Ascending aorta (tissue), 2 donors: ENCODE data around the gene COTL1. TPM values are rescaled to one million over a fixed set of nuclear protein-coding genes. Genes with fewer than 3 reads are reported as not detected.

ENCODE experiments used
- DNase-seq, 2 donors: peaks; one replicate each; pipeline ENCODE4 v3.0.0-alpha.2; 2019; ENCODE audit warnings: low spot score in 2 of 2
- H3K27ac ChIP-seq, 2 donors: fragments of 200-600 bp; sonication (generic); one replicate each; pipeline ENCODE4 v1.5.1; 2016 to 2017; ENCODE audit warnings: mild to moderate bottlenecking in 1 of 2
- H3K27me3 ChIP-seq: fragments of 200-600 bp; sonication (generic); one replicate; pipeline ENCODE4 v1.5.1; 2017
- H3K36me3 ChIP-seq, 2 donors: fragments of 200-600 bp; sonication (generic); one replicate each; pipeline ENCODE4 v1.5.1; 2016
- H3K4me1 ChIP-seq, 2 donors: fragments of 200-600 bp; sonication (generic); one replicate each; pipeline ENCODE4 v1.5.1; 2016 to 2017; ENCODE audit warnings: mild to moderate bottlenecking in 1 of 2
- H3K4me3 ChIP-seq, 2 donors: fragments of 200-600 bp; sonication (generic); one replicate each; pipeline ENCODE4 v1.5.1; 2016 to 2017; ENCODE audit warnings: mild to moderate bottlenecking in 1 of 2
- H3K9me3 ChIP-seq, 2 donors: fragments of 200-600 bp; sonication (generic); one replicate each; pipeline ENCODE4 v1.5.1; 2016
- CTCF ChIP-seq, 3 experiments: fragments of 200-600 bp in 2 of 3; fragments of 450-650 bp in 1 of 3; sonication (generic) in 2 of 3; IDR thresholded peaks; one replicate each; pipeline ENCODE4 v1.5.1; 2016 to 2019; ENCODE audit warnings: antibody characterized with exemption in 3 of 3, mild to moderate bottlenecking in 1 of 3, moderate library complexity in 1 of 3
- intact Hi-C: fragments of 100-400 bp; cut with DNase I; formaldehyde crosslinking; loops from one replicate; pipeline ENCODE4 v1.15.1; 2023
- total RNA-seq: library from RNA; depleted of rRNA; stranded (reverse); fragments of >200 nt; gene quantifications from one replicate; pipeline ENCODE4 v1.1.0, GENCODE V29; 2016

Gene COTL1
- total RNA-seq, 1 donor from 2014 or later: 120 TPM

GRCh38 chr16:84656649-84657048 is 38.8 kb upstream of the COTL1 start:
- intact Hi-C loops: no loop called here
- H3K9me3 ChIP-seq: no peaks in the 10 kb centered on the region
- H3K4me3 ChIP-seq: no peak overlapping the region
- H3K27ac ChIP-seq: no peak overlapping the region
- H3K27me3 ChIP-seq: no peaks in the 10 kb centered on the region
- DNase-seq: no peak
- no peak for TF ChIP-seq CTCF (IDR thresholded peaks at IDR 0.05)
- peaks cover 55 to 73% of the 10 kb centered on the region in 2 donors for H3K36me3 ChIP-seq
- H3K4me1 ChIP-seq: no peaks in the 10 kb centered on the region

- Histone ChIP-seq H3K27ac (no peak overlapping the region), H3K9me3 (no peaks in the 10 kb centered on the region), H3K4me3 (no peak overlapping the region), H3K4me1 (no peaks in the 10 kb centered on the region), H3K27me3 (no peaks in the 10 kb centered on the region), H3K36me3 (peaks cover 42 to 67% of the 10 kb centered on the region in 2 donors)
- DNase-seq: no peak
- intact Hi-C loops: no loop called here
- TF ChIP-seq CTCF (IDR thresholded peaks at IDR 0.05): no peak
Measured at GRCh38 chr16:84654998-84655397, 37.1 kb upstream of the COTL1 start.

GRCh38 chr16:84654238-84654637 is 36.4 kb upstream of the COTL1 start:
- Histone ChIP-seq H3K9me3 (no peaks in the 10 kb centered on the region), H3K4me3 (no peak overlapping the region), H3K36me3 (peaks cover 34 to 59% of the 10 kb centered on the region in 2 donors), H3K27ac (no peak overlapping the region), H3K4me1 (peaks cover 0 to 7% of the 10 kb centered on the region in 2 donors), H3K27me3 (no peaks in the 10 kb centered on the region)
- no peak for TF ChIP-seq CTCF (IDR thresholded peaks at IDR 0.05)
- no peak for DNase-seq
- intact Hi-C loops: no loop called here

- TF ChIP-seq CTCF (IDR thresholded peaks at IDR 0.05): no peak
- H3K36me3 ChIP-seq: peaks cover 26 to 42% of the 10 kb centered on the region in 2 donors
- intact Hi-C loops: no loop called here
- no peak overlapping the region for H3K27ac ChIP-seq
- no peak for DNase-seq
- no peaks in the 10 kb centered on the region for H3K27me3 ChIP-seq
- no peaks in the 10 kb centered on the region for H3K9me3 ChIP-seq
- peaks cover 0 to 12% of the 10 kb centered on the region in 2 donors for H3K4me1 ChIP-seq
- H3K4me3 ChIP-seq: no peak overlapping the region
Measured at GRCh38 chr16:84652566-84652965, 34.7 kb upstream of the COTL1 start.

- TF ChIP-seq CTCF (IDR thresholded peaks at IDR 0.05): no peak
- Histone ChIP-seq H3K4me3 (peak overlapping the region; percentile 71 to 78), H3K4me1 (peaks cover 0 to 16% of the 10 kb centered on the region in 2 donors), H3K27me3 (no peaks in the 10 kb centered on the region), H3K36me3 (peaks cover 15 to 32% of the 10 kb centered on the region in 2 donors), H3K27ac (peak overlapping the region in 1 of 2 donors; percentile 75), H3K9me3 (no peaks in the 10 kb centered on the region)
- intact Hi-C loops: no loop called here
- no peak for DNase-seq
Measured at GRCh38 chr16:84650062-84650991, 32.4 kb upstream of the COTL1 start.
